Sigmoid colon (tissue), 4 donors: ENCODE results near the gene ENPP1.

Experiments
- EP300 ChIP-seq, 4 donors: sonication (generic); formaldehyde crosslinking; IDR thresholded peaks; one replicate each; pipeline ENCODE4 v1.6.1; 2017; ENCODE audit warnings: antibody characterized with exemption in 4 of 4
- POLR2A ChIP-seq, 2 donors: fragments of 450-650 bp; IDR thresholded peaks; one replicate each; pipeline ENCODE4 v1.6.1; 2016; ENCODE audit warnings: antibody characterized with exemption in 2 of 2, mild to moderate bottlenecking in 2 of 2, moderate library complexity in 2 of 2
- TF ChIP-seq, protein P1 (sequence below), 4 experiments: fragments of 450-650 bp in 3 of 4; fragments of 200-600 bp in 1 of 4; IDR thresholded peaks; one replicate each; pipeline ENCODE4 v1.5.1; 2016 to 2019; ENCODE audit warnings: antibody characterized with exemption in 4 of 4, mild to moderate bottlenecking in 3 of 4, moderate library complexity in 2 of 4

DNA sequence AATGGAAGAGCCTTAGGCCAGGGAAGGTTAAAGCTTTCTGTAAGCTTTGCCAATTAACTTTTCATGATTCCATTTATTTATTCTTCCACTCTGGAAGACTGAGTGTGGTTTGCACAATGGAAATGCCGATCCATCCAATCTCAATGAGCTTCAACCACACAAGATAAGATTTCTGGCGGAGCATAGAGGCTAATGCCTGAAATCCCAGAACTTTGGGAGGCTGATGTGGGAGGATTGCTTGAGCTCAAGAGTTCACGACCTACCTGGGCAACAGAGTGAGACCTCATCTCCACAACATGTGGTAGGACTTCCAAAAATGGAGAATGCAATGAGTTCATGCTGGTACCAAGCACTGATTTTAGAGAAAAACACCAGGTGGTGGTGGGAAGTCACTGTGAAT, 6.2 kb downstream of the ENPP1 start:
- TF ChIP-seq POLR2A (IDR thresholded peaks at IDR 0.05) (no peak), EP300 (IDR thresholded peaks at IDR 0.05) (no peak)
- TF ChIP-seq, protein P1, sequence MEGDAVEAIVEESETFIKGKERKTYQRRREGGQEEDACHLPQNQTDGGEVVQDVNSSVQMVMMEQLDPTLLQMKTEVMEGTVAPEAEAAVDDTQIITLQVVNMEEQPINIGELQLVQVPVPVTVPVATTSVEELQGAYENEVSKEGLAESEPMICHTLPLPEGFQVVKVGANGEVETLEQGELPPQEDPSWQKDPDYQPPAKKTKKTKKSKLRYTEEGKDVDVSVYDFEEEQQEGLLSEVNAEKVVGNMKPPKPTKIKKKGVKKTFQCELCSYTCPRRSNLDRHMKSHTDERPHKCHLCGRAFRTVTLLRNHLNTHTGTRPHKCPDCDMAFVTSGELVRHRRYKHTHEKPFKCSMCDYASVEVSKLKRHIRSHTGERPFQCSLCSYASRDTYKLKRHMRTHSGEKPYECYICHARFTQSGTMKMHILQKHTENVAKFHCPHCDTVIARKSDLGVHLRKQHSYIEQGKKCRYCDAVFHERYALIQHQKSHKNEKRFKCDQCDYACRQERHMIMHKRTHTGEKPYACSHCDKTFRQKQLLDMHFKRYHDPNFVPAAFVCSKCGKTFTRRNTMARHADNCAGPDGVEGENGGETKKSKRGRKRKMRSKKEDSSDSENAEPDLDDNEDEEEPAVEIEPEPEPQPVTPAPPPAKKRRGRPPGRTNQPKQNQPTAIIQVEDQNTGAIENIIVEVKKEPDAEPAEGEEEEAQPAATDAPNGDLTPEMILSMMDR (IDR thresholded peaks at IDR 0.05) = no peak
